HepG2 (cell line): ENCODE data around the gene TIMM44. TPM values are rescaled to one million over a fixed set of nuclear protein-coding genes. Genes with fewer than 3 reads are reported as not detected.

Experiments
- ATAC-seq: fragments of 200-7000 bp; cut with Tn5 transposase; 3 replicates; pipeline ENCODE4 v1.9.1; 2020; ENCODE audit warnings: mild to moderate bottlenecking, moderate library complexity
- BruUV-seq: library from RNA; stranded (reverse); fragments of 400-500 nt; replicated peaks from 2 replicates; lab custom pipeline; 2021; lab: Mats Ljungman, UMichigan
- CTCF ChIA-PET: fragments of 300-600 bp; formaldehyde crosslinking; extraction: SDS; loops from one replicate; lab custom pipeline; 2021; ENCODE audit warnings: low total read pairs, inconsistent platforms, low intra/inter-chr PET ratio; lab: Yijun Ruan, JAX
- POLR2A ChIA-PET: fragments of 350-600 bp; sonication (Branson Sonifier 250); formaldehyde crosslinking; loops from one replicate; lab custom pipeline; 2020; ENCODE audit warnings: antibody characterized with exemption, inconsistent platforms; lab: Yijun Ruan, JAX
- DNase-seq: peaks from one replicate; pipeline ENCODE4 v3.0.0-alpha.2; 2015; ENCODE audit warnings: low spot score
- FAIRE-seq: peaks from 3 replicates; lab custom pipeline; 2011; peaks lifted over from hg19 to GRCh38; lab: Jason Lieb, UNC
- H2AFZ ChIP-seq: one replicate; pipeline ENCODE4 v1.6.1; 2011; ENCODE audit warnings: low read length, inconsistent platforms
- H3K27ac ChIP-seq: fragments of 300-600 bp; 3 replicates; pipeline ENCODE4 v1.8.0; 2011; ENCODE audit warnings: mixed run types, mild to moderate bottlenecking, mixed read lengths, low read length, inconsistent platforms; ENCODE audit not compliant: insufficient read depth; ENCODE audit errors: extremely low read length
- H3K27me3 ChIP-seq, 2 experiments: fragments of 200-600 bp in 1 of 2; 2 replicates in 1 of 2; 3 replicates in 1 of 2; pipeline versions ENCODE4 v1.6.0 to v1.8.0; 2011; ENCODE audit warnings: low read length in 2 of 2, mild to moderate bottlenecking in 2 of 2, moderate library complexity in 2 of 2, inconsistent platforms in 1 of 2; ENCODE audit not compliant: insufficient read depth in 2 of 2, control insufficient read depth in 1 of 2
- H3K36me3 ChIP-seq, 2 experiments: fragments of 200-600 bp in 1 of 2; replicated peaks in 1 of 2; 2 replicates in 1 of 2; 3 replicates in 1 of 2; pipeline versions ENCODE4 v1.5.1 to v1.8.0; 2011; ENCODE audit warnings: low read length in 2 of 2, inconsistent platforms in 1 of 2; ENCODE audit not compliant: insufficient read depth in 2 of 2, control insufficient read depth in 1 of 2
- H3K4me1 ChIP-seq: 2 replicates; pipeline ENCODE4 v1.5.1; 2012; ENCODE audit warnings: low read length, inconsistent platforms; ENCODE audit not compliant: insufficient read depth
- H3K4me2 ChIP-seq: 2 replicates; pipeline ENCODE4 v1.6.0; 2011; ENCODE audit warnings: low read depth, low read length, inconsistent platforms
- H3K4me3 ChIP-seq, 3 experiments: fragments of 200-600 bp in 1 of 3; sonication (generic), shearing (Covaris generic) in 1 of 3; replicated peaks in 1 of 3; 2 replicates each; pipeline ENCODE4 v1.5.1; 2011 to 2016; ENCODE audit warnings: low read length in 3 of 3, inconsistent platforms in 2 of 3, low read depth in 2 of 3, mild to moderate bottlenecking in 2 of 3, control low read depth in 1 of 3, mixed read lengths in 1 of 3; ENCODE audit not compliant: insufficient read depth in 1 of 3
- H3K79me2 ChIP-seq: one replicate; pipeline ENCODE4 v1.6.1; 2011; ENCODE audit warnings: low read length, inconsistent platforms; ENCODE audit not compliant: insufficient read depth
- H3K9ac ChIP-seq: 2 replicates; pipeline ENCODE4 v1.6.0; 2011; ENCODE audit warnings: mild to moderate bottlenecking, low read depth, low read length, inconsistent platforms; ENCODE audit not compliant: insufficient read depth
- H3K9me3 ChIP-seq: 2 replicates; pipeline ENCODE4 v1.5.1; 2012; ENCODE audit warnings: mild to moderate bottlenecking, low read length
- H4K20me1 ChIP-seq: 2 replicates; pipeline ENCODE4 v1.6.0; 2011; ENCODE audit warnings: inconsistent platforms, mild to moderate bottlenecking, low read length, moderate library complexity; ENCODE audit not compliant: insufficient read depth
- CENPT ChIP-seq: sonication (generic); formaldehyde crosslinking; IDR thresholded peaks from 2 replicates; pipeline ENCODE4 v1.8.0; 2022; ENCODE audit warnings: low read depth, mild to moderate bottlenecking, moderate library complexity, missing genetic modification reagents
- DNMT3B ChIP-seq: conservative IDR thresholded peaks from 2 replicates; pipeline ENCODE4 v1.6.1; 2016; ENCODE audit warnings: missing biosample characterization, control low read depth
- ELF4 ChIP-seq: sonication (generic); formaldehyde crosslinking; IDR thresholded peaks from 2 replicates; pipeline ENCODE4 v1.5.0; 2020; ENCODE audit warnings: missing genetic modification reagents, mild to moderate bottlenecking, moderate library complexity, borderline replicate concordance
- IRF1 ChIP-seq: sonication (generic); formaldehyde crosslinking; IDR thresholded peaks from 2 replicates; pipeline ENCODE4 v1.4.0; 2020; ENCODE audit warnings: low read depth, mild to moderate bottlenecking, missing genetic modification reagents
- KAT2B ChIP-seq: fragments of 150-350 bp; IDR thresholded peaks from 2 replicates; pipeline ENCODE4 v1.6.1; 2014; ENCODE audit warnings: low read depth, low read length, borderline replicate concordance
- MLX ChIP-seq: IDR thresholded peaks from 2 replicates; pipeline ENCODE4 v1.6.1; 2016
- SNAPC4 ChIP-seq: sonication (generic); formaldehyde crosslinking; IDR thresholded peaks from 2 replicates; pipeline ENCODE4 v1.4.0; 2020; ENCODE audit warnings: mild to moderate bottlenecking, missing genetic modification reagents
- THAP7 ChIP-seq: sonication (generic); formaldehyde crosslinking; IDR thresholded peaks from 2 replicates; pipeline ENCODE4 v1.8.1; 2023; ENCODE audit warnings: mild to moderate bottlenecking, missing genetic modification reagents
- USF2 ChIP-seq, 2 experiments: sonication (generic) in 1 of 2; formaldehyde crosslinking in 1 of 2; IDR thresholded peaks; 2 replicates each; pipeline versions ENCODE4 v1.5.1 to v1.6.1; 2011 to 2020; ENCODE audit warnings: borderline replicate concordance in 1 of 2, low read depth in 1 of 2, low read length in 1 of 2, mild to moderate bottlenecking in 1 of 2, missing genetic modification reagents in 1 of 2, moderate library complexity in 1 of 2
- ZNF546 ChIP-seq: sonication (generic); formaldehyde crosslinking; conservative IDR thresholded peaks from 2 replicates; pipeline ENCODE4 v1.8.1; 2023; ENCODE audit warnings: mild to moderate bottlenecking, missing genetic modification reagents
- WGBS: methylation state at CpG from one replicate; pipeline ENCODE4 v1.1.6; 2017; ENCODE audit warnings: low lambda C conversion rate; 5-methylcytosine and 5-hydroxymethylcytosine counted together
- in situ Hi-C: cut with HindIII; loops from 2 replicates; pipeline ENCODE4 v1.10.0; 2017; ENCODE audit warnings: low pct_unique_long_range_greater_than_20kb; ENCODE audit not compliant: extremely low pct_ligation_motif_present
- intact Hi-C: fragments of 100-400 bp; cut with micrococcal nuclease; formaldehyde crosslinking; loops from one replicate; pipeline ENCODE4 v1.10.0; 2022; ENCODE audit not compliant: unreplicated experiment
- polyA plus RNA-seq, 8 experiments: library from polyadenylated mRNA; depleted of rRNA in 3 of 8; stranded (reverse) in 7 of 8; unstranded in 1 of 8; fragments of >200 nt; fragmentation: Illumina TruSeq in 4 of 8; extraction: Trizol in 4 of 8; gene quantifications; 2 replicates each; pipeline versions ENCODE4 v1.2.1 to v1.2.3, GENCODE V29; 2011 to 2016; ENCODE audit warnings: low read depth in 4 of 8, missing spikeins in 1 of 8, mixed read lengths in 1 of 8; ENCODE audit not compliant: insufficient read depth in 1 of 8
- total RNA-seq, 5 experiments: library from RNA; depleted of rRNA; stranded (reverse); fragments of >200 nt; fragmentation: Illumina TruSeq; extraction: Trizol; gene quantifications; 2 replicates each; pipeline ENCODE4 v1.2.3, GENCODE V29; 2016; ENCODE audit warnings: low read depth in 1 of 5

The TIMM44 gene
- total and polyA plus RNA-seq, 2 of the 13 experiments (the other 11 are each of a cell fraction or from before 2014, with no cell fraction given), result 42.9 to 72.6 TPM

- POLR2A ChIA-PET, result interaction anchor here (1.1 to 6.4 kb wide), 3 partner anchors 9 to 28 kb away, joined by 3 to 85 read pairs (median 83); partner anchors contain the start of genes MAP2K7 and TIMM44
- CTCF ChIA-PET, result no interaction called here
- no TSS peak for BruUV-seq
- intact Hi-C loops (no loop called here), in situ Hi-C loops (no loop called here)
- no peak overlapping the region for H2AFZ ChIP-seq
- peak overlapping the region; percentile 40 to 70 (median 57) for H3K4me3 ChIP-seq
- peak overlapping the region; percentile 30 for H3K27ac ChIP-seq
- peak; percentile 34 for ATAC-seq
- peak overlapping the region; percentile 89 for H3K4me2 ChIP-seq
- H3K9ac ChIP-seq, result peak overlapping the region; percentile 52
- H3K9me3 ChIP-seq, result no peaks in the 10 kb centered on the region
- peaks cover 4 to 6% of the 10 kb centered on the region in 2 experiments; a peak in 2 of 5 replicates for H3K36me3 ChIP-seq
- no peak for DNase-seq
- H3K27me3 ChIP-seq, result no peaks in the 10 kb centered on the region; a peak in 1 of 5 replicates
- H3K79me2 ChIP-seq, result no peaks in the 10 kb centered on the region
- 4% methylated on average over 11 of the region's 104 CpGs for WGBS
- H3K4me1 ChIP-seq, result peaks cover 38% of the 10 kb centered on the region
- FAIRE-seq, result no peak
- peaks cover 5% of the 10 kb centered on the region; the same call in 1 of the 2 replicates for H4K20me1 ChIP-seq
- TF ChIP-seq THAP7 (CRISPR knock-in tag) (no peak), IRF1 (no peak), DNMT3B (CRISPR knock-in tag) (no peak), ZNF546 (0 out of 2 replicates have a peak, but pooled peaks have one; percentile 47), USF2 (IDR thresholded peaks at IDR 0.05; ENCODE audit: low read depth, low read length) (no peak), USF2 (CRISPR knock-in tag; IDR thresholded peaks at IDR 0.05; ENCODE audit: borderline replicate concordance) (no peak), ELF4 (no peak), MLX (CRISPR knock-in tag) (no peak), SNAPC4 (CRISPR knock-in tag) (no peak), KAT2B (no peak), CENPT (0 out of 2 replicates have a peak, but pooled peaks have one; percentile 64)
These were observed 27.1 kb downstream of the TIMM44 start for GRCh38 chr19:7916103-7916954.
